Lung (tissue), 12 donors: Measurements from ENCODE around the gene ASPRV1. TPM values are rescaled to one million over a fixed set of nuclear protein-coding genes. Genes with fewer than 3 reads are reported as not detected.

ENCODE experiments used
- ATAC-seq: fragments of 200-7000 bp; cut with Tn5 transposase; one replicate; pipeline ENCODE4 v1.9.1; 2020; ENCODE audit warnings: moderate number of reproducible peaks; ENCODE audit not compliant: insufficient read depth, low FRiP score
- DNase-seq, 3 donors: peaks; one replicate each; pipeline ENCODE4 v3.0.0-alpha.2; 2013 to 2017
- H3K27ac ChIP-seq, 2 donors: one replicate each; pipeline ENCODE4 v1.5.1; 2013; ENCODE audit warnings: mild to moderate bottlenecking in 2 of 2, moderate library complexity in 2 of 2, control low read depth in 1 of 2, inconsistent platforms in 1 of 2, low read depth in 1 of 2, low read length in 1 of 2
- H3K27me3 ChIP-seq, 3 donors: one replicate each; pipeline ENCODE4 v1.5.1; 2013; ENCODE audit warnings: low read length in 2 of 3; ENCODE audit not compliant: control insufficient read depth in 3 of 3, insufficient read depth in 3 of 3
- H3K36me3 ChIP-seq, 4 donors: one replicate each; pipeline ENCODE4 v1.5.1; 2013; ENCODE audit warnings: low read length in 4 of 4, mild to moderate bottlenecking in 1 of 4, moderate library complexity in 1 of 4; ENCODE audit not compliant: control insufficient read depth in 4 of 4, insufficient read depth in 4 of 4
- H3K4me1 ChIP-seq, 5 donors: one replicate each; pipeline ENCODE4 v1.5.1; 2013; ENCODE audit warnings: low read length in 5 of 5, mild to moderate bottlenecking in 2 of 5, moderate library complexity in 1 of 5; ENCODE audit not compliant: control insufficient read depth in 5 of 5, insufficient read depth in 5 of 5
- H3K4me3 ChIP-seq: one replicate; pipeline ENCODE4 v1.5.1; 2013; ENCODE audit warnings: mild to moderate bottlenecking, control low read depth, moderate library complexity
- H3K9ac ChIP-seq, 2 donors: one replicate each; pipeline ENCODE4 v1.5.1; 2013; ENCODE audit warnings: low read length in 2 of 2, control low read depth in 1 of 2; ENCODE audit not compliant: insufficient read depth in 1 of 2
- H3K9me3 ChIP-seq, 4 donors: one replicate each; pipeline ENCODE4 v1.5.1; 2013; ENCODE audit warnings: low read length in 3 of 4, mild to moderate bottlenecking in 1 of 4, moderate library complexity in 1 of 4; ENCODE audit not compliant: control insufficient read depth in 4 of 4, insufficient read depth in 3 of 4
- WGBS, 2 donors: extraction: QIAGEN DNeasy Blood & Tissue Kit; methylation state at CpG; one replicate each; pipeline ENCODE4 v1.1.7; 2013; 5-methylcytosine and 5-hydroxymethylcytosine counted together
- polyA plus RNA-seq, 2 donors: library from polyadenylated mRNA; stranded (reverse); fragments of 200-250 nt; gene quantifications; one replicate each; pipeline ENCODE4 v1.2.1, GENCODE V29; 2013
- total RNA-seq, 2 donors: library from RNA; depleted of rRNA in 1 of 2; stranded (reverse); fragments of >200 nt in 1 of 2; gene quantifications; one replicate each; pipeline ENCODE4 v1.2.1, GENCODE V29; 2014 to 2021
- TF ChIP-seq, protein P1 (sequence below): IDR thresholded peaks from 2 replicates; pipeline ENCODE4 v1.5.1; 2012; ENCODE audit warnings: mild to moderate bottlenecking; ENCODE audit errors: control extremely low read depth, extremely low read depth
- donor health status: control.
- donor health status: control.
- donor health status: Bipolar disorder and iron deficiency.
- donor health status: healthy.
- donor health status: DM: yes; HTN: yes; CAD: no.

The ASPRV1 gene
- total and polyA plus RNA-seq, 4 donors: 0.94 to 2.9 (median 1.2) TPM

GRCh38 chr2:69939722-69940121 is 21.7 kb downstream of the ASPRV1 start:
- TF ChIP-seq, protein P1, sequence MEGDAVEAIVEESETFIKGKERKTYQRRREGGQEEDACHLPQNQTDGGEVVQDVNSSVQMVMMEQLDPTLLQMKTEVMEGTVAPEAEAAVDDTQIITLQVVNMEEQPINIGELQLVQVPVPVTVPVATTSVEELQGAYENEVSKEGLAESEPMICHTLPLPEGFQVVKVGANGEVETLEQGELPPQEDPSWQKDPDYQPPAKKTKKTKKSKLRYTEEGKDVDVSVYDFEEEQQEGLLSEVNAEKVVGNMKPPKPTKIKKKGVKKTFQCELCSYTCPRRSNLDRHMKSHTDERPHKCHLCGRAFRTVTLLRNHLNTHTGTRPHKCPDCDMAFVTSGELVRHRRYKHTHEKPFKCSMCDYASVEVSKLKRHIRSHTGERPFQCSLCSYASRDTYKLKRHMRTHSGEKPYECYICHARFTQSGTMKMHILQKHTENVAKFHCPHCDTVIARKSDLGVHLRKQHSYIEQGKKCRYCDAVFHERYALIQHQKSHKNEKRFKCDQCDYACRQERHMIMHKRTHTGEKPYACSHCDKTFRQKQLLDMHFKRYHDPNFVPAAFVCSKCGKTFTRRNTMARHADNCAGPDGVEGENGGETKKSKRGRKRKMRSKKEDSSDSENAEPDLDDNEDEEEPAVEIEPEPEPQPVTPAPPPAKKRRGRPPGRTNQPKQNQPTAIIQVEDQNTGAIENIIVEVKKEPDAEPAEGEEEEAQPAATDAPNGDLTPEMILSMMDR: no peak
- H3K4me1 ChIP-seq: no peaks in the 10 kb centered on the region
- no peak overlapping the region for H3K9ac ChIP-seq
- H3K27me3 ChIP-seq: no peaks in the 10 kb centered on the region
- peaks cover 15 to 30% (median 22%) of the 10 kb centered on the region in 4 donors for H3K36me3 ChIP-seq
- WGBS, 2 donors: 89 to 92% methylated on average over 14 of the region's 14 CpGs
- no peak for DNase-seq
- H3K27ac ChIP-seq: no peak overlapping the region
- no peak for ATAC-seq
- H3K9me3 ChIP-seq: peaks cover 0 to 2% (median 0%) of the 10 kb centered on the region in 4 donors
- H3K4me3 ChIP-seq: no peak overlapping the region

DNA sequence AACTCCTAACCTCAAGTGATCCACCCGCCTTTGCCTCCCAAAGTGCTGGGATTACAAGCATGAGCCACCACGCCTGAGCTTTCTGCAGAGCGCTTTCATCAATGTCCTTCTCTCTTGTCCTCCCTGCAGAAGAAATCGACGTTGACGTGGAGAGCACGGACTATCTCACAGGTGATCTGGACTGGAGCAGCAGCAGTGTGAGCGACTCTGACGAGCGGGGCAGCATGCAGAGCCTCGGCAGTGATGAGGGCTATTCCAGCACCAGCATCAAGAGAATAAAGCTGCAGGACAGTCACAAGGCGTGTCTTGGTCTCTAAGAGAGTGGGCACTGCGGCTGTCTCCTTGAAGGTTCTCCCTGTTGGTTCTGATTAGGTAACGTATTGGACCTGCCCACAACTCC is 23.5 kb downstream of the ASPRV1 start:
- TF ChIP-seq, protein P1: no peak
- H3K4me3 ChIP-seq: no peak overlapping the region
- peaks cover 15 to 27% (median 21%) of the 10 kb centered on the region in 4 donors for H3K36me3 ChIP-seq
- DNase-seq (no peak), ATAC-seq (no peak)
- 96% methylated on average over 14 of the region's 14 CpGs for WGBS, 2 donors
- no peak overlapping the region for H3K9ac ChIP-seq
- H3K27ac ChIP-seq: no peak overlapping the region
- no peaks in the 10 kb centered on the region for H3K27me3 ChIP-seq
- H3K9me3 ChIP-seq: peaks cover 0 to 2% (median 0%) of the 10 kb centered on the region in 4 donors
- H3K4me1 ChIP-seq: peaks cover 0 to 10% (median 0%) of the 10 kb centered on the region in 5 donors

GRCh38 chr2:69936906-69937305 is 24.5 kb downstream of the ASPRV1 start:
- no peak for ATAC-seq

More at GRCh38 chr2:69936906-69937305, 24.5 kb downstream of the ASPRV1 start:
- 40 to 69% methylated on average over 11 of the region's 11 CpGs for WGBS, 2 donors
- DNase-seq: no peak
- H3K9me3 ChIP-seq: peaks cover 0 to 2% (median 0%) of the 10 kb centered on the region in 4 donors
- no peaks in the 10 kb centered on the region for H3K27me3 ChIP-seq
- no peak overlapping the region for H3K4me3 ChIP-seq
- no peak overlapping the region for H3K27ac ChIP-seq
- TF ChIP-seq, protein P1: no peak
- peaks cover 15 to 27% (median 21%) of the 10 kb centered on the region in 4 donors for H3K36me3 ChIP-seq
- H3K4me1 ChIP-seq: peaks cover 0 to 10% (median 0%) of the 10 kb centered on the region in 5 donors
- H3K9ac ChIP-seq: no peak overlapping the region
